Measurements from ENCODE around the gene SYT1. TPM values are rescaled to one million over a fixed set of nuclear protein-coding genes. Genes with fewer than 3 reads are reported as not detected.
"Not testable (repeated sequence)": the region's sequence is repeated elsewhere in the genome, so short reads cannot be mapped to it uniquely, and the experiment has no call there.

SYT1 gene
- total RNA-seq, 1 donor from 2014 or later: 2.1 TPM

DNA sequence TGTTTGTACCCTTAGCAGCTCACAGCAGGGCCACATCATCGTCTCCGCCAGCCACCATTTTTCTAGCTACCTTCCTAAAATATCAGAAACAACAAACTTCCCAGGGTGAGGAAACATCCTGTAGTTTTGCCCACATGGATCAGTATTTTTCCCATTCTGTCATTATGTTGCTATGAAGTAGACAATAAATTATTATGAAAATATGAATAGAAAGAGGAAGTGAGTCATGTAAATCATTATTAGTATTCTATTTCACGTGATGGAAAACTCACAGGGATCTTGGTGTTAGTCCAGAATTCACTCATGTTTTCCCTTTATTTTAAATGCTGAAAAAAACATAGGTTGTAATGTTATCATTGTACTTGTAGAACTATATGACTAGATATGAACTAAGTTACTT lies 319.4 kb downstream of the SYT1 start:
- Histone ChIP-seq H3K4me3 (ENCODE audit: low read length in 3 of 3) (no peak overlapping the region), H3K4me1 (ENCODE audit: control insufficient read depth in 3 of 3, insufficient read depth in 3 of 3, low read length in 3 of 3) (peaks cover 0 to 2% (median 0%) of the 10 kb centered on the region in 3 donors), H3K9ac (ENCODE audit: low read depth in 1 of 3, low read length in 3 of 3) (no peak overlapping the region), H3K36me3 (ENCODE audit: control insufficient read depth in 3 of 3, insufficient read depth in 3 of 3, low read length in 3 of 3) (no peaks in the 10 kb centered on the region), H3K27ac (ENCODE audit: low read depth, low read length) (no peak overlapping the region), H3K9me3 (ENCODE audit: control insufficient read depth in 3 of 3, low read length in 3 of 3) (no peaks in the 10 kb centered on the region), H3K27me3 (ENCODE audit: control insufficient read depth in 3 of 3, insufficient read depth in 3 of 3, low read length in 3 of 3) (no peaks in the 10 kb centered on the region)

DNA sequence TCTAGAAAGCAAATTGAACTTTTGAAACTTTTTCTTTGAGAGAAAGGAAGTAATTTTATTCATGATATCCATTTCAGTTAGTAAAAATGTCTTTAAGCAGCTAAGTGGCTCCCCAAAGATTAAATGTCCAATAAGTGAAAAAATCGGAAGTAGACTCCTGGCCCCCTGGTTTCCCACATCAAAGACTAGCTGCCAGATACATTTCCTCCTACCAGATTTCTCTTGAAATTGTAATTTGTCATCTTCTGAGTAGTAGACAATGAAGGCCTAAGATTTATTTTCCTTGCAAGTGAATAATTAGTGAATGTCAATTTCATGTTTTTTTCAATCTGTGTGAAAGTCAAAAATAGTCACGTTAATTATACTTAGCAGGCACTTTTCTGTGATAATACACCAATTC lies 321.9 kb downstream of the SYT1 start:
- H3K4me1 ChIP-seq (ENCODE audit: control insufficient read depth in 3 of 3, insufficient read depth in 3 of 3, low read length in 3 of 3): peaks cover 0 to 2% (median 0%) of the 10 kb centered on the region in 3 donors
- H3K27me3 ChIP-seq (ENCODE audit: control insufficient read depth in 3 of 3, insufficient read depth in 3 of 3, low read length in 3 of 3): no peaks in the 10 kb centered on the region
- H3K9ac ChIP-seq (ENCODE audit: low read depth in 1 of 3, low read length in 3 of 3): no peak overlapping the region
- no peaks in the 10 kb centered on the region for H3K9me3 ChIP-seq (ENCODE audit: control insufficient read depth in 3 of 3, low read length in 3 of 3)
- H3K4me3 ChIP-seq (ENCODE audit: low read length in 3 of 3): no peak overlapping the region
- no peak overlapping the region for H3K27ac ChIP-seq (ENCODE audit: low read depth, low read length)
- H3K36me3 ChIP-seq (ENCODE audit: control insufficient read depth in 3 of 3, insufficient read depth in 3 of 3, low read length in 3 of 3): no peaks in the 10 kb centered on the region

DNA sequence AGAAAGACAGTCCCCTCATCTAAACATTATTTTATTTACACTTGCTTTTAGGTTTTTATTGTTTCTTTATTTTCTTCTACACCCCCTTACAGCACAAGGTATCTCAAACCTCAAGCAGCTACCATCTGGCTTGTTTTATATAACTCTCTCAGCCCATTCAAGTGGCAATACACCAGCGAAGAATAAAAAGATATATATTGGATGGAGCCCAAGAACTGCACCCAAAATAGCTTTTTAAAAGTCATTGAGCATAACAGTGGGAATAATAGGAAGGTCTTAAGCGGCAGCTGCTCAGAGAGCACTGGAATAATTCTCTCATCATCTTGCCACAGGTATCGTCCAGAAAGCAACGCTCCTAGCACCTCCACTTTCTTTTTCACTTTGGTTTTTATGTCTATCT lies 322.5 kb downstream of the SYT1 start:
- H3K27ac ChIP-seq (ENCODE audit: low read depth, low read length): no peak overlapping the region
- H3K36me3 ChIP-seq (ENCODE audit: control insufficient read depth in 3 of 3, insufficient read depth in 3 of 3, low read length in 3 of 3): no peaks in the 10 kb centered on the region
- H3K27me3 ChIP-seq (ENCODE audit: control insufficient read depth in 3 of 3, insufficient read depth in 3 of 3, low read length in 3 of 3): no peaks in the 10 kb centered on the region
- H3K9ac ChIP-seq (ENCODE audit: low read depth in 1 of 3, low read length in 3 of 3): no peak overlapping the region
- H3K4me1 ChIP-seq (ENCODE audit: control insufficient read depth in 3 of 3, insufficient read depth in 3 of 3, low read length in 3 of 3): peaks cover 0 to 2% (median 0%) of the 10 kb centered on the region in 3 donors
- peak overlapping the region in 1 of 3 donors; percentile 32 for H3K4me3 ChIP-seq (ENCODE audit: low read length in 3 of 3)
- H3K9me3 ChIP-seq (ENCODE audit: control insufficient read depth in 3 of 3, low read length in 3 of 3): no peaks in the 10 kb centered on the region

DNA sequence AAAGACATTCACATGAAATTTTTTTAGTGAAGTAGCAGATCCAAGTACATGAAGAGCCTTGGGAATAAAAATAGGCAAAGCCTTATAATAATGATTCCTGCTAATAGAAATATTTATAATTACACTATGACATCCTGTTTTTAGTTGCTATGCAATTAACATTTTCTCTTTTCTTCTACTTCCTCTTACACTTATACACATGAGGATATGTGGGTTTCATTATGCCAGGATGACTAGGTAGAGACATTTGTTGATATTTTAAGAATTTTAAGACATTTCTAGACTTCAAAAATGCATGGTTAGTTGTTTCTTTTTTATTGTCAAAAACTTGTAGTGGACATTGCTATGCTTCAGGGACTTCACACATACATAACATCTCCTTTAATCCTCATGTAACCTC lies 326.8 kb downstream of the SYT1 start:
- Histone ChIP-seq H3K9me3 (ENCODE audit: control insufficient read depth in 3 of 3, low read length in 3 of 3) (no peaks in the 10 kb centered on the region), H3K36me3 (ENCODE audit: control insufficient read depth in 3 of 3, insufficient read depth in 3 of 3, low read length in 3 of 3) (no peaks in the 10 kb centered on the region), H3K27me3 (ENCODE audit: control insufficient read depth in 3 of 3, insufficient read depth in 3 of 3, low read length in 3 of 3) (no peaks in the 10 kb centered on the region), H3K27ac (ENCODE audit: low read depth, low read length) (no peak overlapping the region), H3K9ac (ENCODE audit: low read depth in 1 of 3, low read length in 3 of 3) (no peak overlapping the region), H3K4me3 (ENCODE audit: low read length in 3 of 3) (no peak overlapping the region), H3K4me1 (ENCODE audit: control insufficient read depth in 3 of 3, insufficient read depth in 3 of 3, low read length in 3 of 3) (no peaks in the 10 kb centered on the region)

DNA sequence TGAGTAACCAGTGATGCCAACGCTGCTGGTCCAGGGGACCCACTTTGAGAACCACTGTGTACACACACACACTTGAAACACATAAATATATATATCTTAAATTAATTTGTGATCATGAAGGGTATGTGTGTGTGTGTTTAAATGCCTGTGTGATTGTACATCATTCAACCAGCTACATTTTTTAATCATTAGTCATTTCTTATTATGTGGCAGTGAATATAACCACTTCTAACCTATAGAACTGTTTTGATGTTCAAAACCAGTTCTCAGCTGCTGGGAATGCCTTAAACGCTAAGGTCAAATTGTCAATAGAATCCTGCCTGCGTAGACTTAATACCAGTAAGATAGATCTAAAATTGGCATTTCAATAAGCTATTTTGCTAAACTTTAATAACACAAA lies 330.0 kb downstream of the SYT1 start:
- Histone ChIP-seq H3K4me3 (ENCODE audit: low read length in 3 of 3) (no peak overlapping the region), H3K4me1 (ENCODE audit: control insufficient read depth in 3 of 3, insufficient read depth in 3 of 3, low read length in 3 of 3) (no peaks in the 10 kb centered on the region), H3K9ac (ENCODE audit: low read depth in 1 of 3, low read length in 3 of 3) (no peak overlapping the region)

DNA sequence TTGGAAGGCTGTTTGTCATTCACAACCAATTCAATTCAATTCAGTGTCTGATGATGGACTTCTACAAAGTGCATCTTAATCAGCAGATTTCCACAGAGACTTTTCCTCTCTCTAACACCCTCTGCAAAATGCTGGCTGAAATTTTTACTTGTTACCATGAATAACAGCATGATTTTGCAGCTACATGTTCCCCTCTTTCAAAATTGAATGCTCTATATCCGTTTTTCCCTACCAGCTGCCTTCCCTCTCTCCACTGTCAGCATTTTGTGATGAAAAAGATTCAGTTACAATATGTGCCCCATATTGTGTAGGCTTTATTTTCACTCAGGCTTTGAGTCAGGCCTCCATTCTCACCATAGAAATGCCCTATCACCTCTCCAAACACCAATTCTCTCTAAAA lies 334.6 kb downstream of the SYT1 start:
- Histone ChIP-seq H3K4me1 (ENCODE audit: control insufficient read depth in 3 of 3, insufficient read depth in 3 of 3, low read length in 3 of 3) (no peaks in the 10 kb centered on the region), H3K9me3 (ENCODE audit: control insufficient read depth in 3 of 3, low read length in 3 of 3) (no peaks in the 10 kb centered on the region), H3K36me3 (ENCODE audit: control insufficient read depth in 3 of 3, insufficient read depth in 3 of 3, low read length in 3 of 3) (no peaks in the 10 kb centered on the region), H3K9ac (ENCODE audit: low read depth in 1 of 3, low read length in 3 of 3) (no peak overlapping the region), H3K4me3 (ENCODE audit: low read length in 3 of 3) (no peak overlapping the region), H3K27ac (ENCODE audit: low read depth, low read length) (no peak overlapping the region), H3K27me3 (ENCODE audit: control insufficient read depth in 3 of 3, insufficient read depth in 3 of 3, low read length in 3 of 3) (no peaks in the 10 kb centered on the region)

More for the DNA sequence above, 330.0 kb downstream of the SYT1 start:
- Histone ChIP-seq H3K27ac (ENCODE audit: low read depth, low read length) (no peak overlapping the region), H3K9me3 (ENCODE audit: control insufficient read depth in 3 of 3, low read length in 3 of 3) (no peaks in the 10 kb centered on the region), H3K36me3 (ENCODE audit: control insufficient read depth in 3 of 3, insufficient read depth in 3 of 3, low read length in 3 of 3) (no peaks in the 10 kb centered on the region), H3K27me3 (ENCODE audit: control insufficient read depth in 3 of 3, insufficient read depth in 3 of 3, low read length in 3 of 3) (no peaks in the 10 kb centered on the region)

DNA sequence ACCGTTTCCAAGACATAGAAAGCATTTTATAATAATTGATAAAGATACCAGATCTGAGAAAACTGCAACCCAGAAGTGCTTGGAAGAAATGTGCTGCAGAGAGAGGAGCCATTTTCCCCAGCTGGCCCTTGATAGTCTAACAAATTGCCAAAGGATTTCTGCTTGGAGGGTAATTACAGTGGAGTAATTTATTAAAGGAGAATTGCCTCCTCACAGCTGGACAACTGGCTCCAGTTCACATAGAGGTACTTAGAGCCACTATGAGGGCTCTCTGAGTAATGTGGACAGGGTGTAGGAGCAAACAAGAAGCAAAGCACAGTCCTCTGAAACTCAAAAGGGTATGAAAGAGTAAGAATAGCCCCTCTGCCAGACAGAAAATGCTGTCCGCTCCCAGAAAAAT lies 335.6 kb downstream of the SYT1 start:
- H3K4me3 ChIP-seq (ENCODE audit: low read length in 3 of 3): no peak overlapping the region
- no peaks in the 10 kb centered on the region for H3K27me3 ChIP-seq (ENCODE audit: control insufficient read depth in 3 of 3, insufficient read depth in 3 of 3, low read length in 3 of 3)
- no peak overlapping the region for H3K9ac ChIP-seq (ENCODE audit: low read depth in 1 of 3, low read length in 3 of 3)
- no peaks in the 10 kb centered on the region for H3K9me3 ChIP-seq (ENCODE audit: control insufficient read depth in 3 of 3, low read length in 3 of 3)
- H3K36me3 ChIP-seq (ENCODE audit: control insufficient read depth in 3 of 3, insufficient read depth in 3 of 3, low read length in 3 of 3): no peaks in the 10 kb centered on the region
- no peaks in the 10 kb centered on the region for H3K4me1 ChIP-seq (ENCODE audit: control insufficient read depth in 3 of 3, insufficient read depth in 3 of 3, low read length in 3 of 3)
- H3K27ac ChIP-seq (ENCODE audit: low read depth, low read length): no peak overlapping the region

DNA sequence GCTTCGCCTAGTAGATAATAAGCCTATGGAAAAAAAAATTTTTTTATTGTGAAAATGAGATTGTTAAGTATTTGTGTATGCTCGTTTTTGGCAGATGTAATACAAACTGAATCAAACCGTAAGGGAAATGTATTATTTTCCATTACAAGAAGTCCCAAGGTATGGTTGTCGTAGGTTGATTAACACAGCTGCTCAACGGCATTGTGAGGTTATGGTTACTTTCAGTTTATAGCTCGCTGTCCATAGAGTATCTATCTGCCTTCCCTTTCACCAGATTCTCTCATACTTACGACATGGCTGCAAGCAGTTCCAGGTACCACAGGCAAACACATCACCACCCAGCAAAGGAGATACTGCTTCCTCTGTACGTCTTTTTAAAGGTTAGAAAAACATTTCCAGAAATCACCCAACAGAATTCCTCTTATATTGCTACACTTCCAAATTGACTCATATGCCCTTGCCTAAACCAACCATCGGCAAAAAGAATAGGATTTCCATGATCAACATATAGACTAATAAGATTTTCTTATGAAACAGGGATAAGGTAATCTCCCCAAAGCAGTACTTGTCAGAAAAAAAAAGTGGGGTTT lies 338.6 kb downstream of the SYT1 start:
- H3K4me3 ChIP-seq (ENCODE audit: low read length in 3 of 3): no peak overlapping the region
- H3K27me3 ChIP-seq (ENCODE audit: control insufficient read depth in 3 of 3, insufficient read depth in 3 of 3, low read length in 3 of 3): no peaks in the 10 kb centered on the region

DNA sequence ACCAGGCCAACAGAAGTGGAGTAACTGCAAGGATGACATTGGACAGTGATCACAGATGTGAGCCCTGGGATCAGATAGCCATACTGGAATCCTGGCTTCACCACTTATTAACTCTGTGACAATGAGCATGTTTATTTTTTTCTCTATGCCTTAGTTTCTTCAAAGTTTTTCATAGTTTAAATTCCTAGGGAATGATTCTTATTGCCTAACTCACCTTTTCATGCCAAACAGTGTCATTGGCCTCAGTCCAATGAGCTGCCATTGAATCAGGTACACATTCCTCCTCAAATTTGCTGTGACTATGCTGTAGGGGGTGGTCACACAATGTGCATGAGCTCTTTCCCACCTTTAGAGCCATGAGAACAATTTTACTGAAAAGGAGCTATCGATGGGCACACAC lies 342.3 kb downstream of the SYT1 start:
- Histone ChIP-seq H3K4me1 (ENCODE audit: control insufficient read depth in 3 of 3, insufficient read depth in 3 of 3, low read length in 3 of 3) (no peaks in the 10 kb centered on the region), H3K9ac (ENCODE audit: low read depth in 1 of 3, low read length in 3 of 3) (no peak overlapping the region), H3K4me3 (ENCODE audit: low read length in 3 of 3) (no peak overlapping the region), H3K27ac (ENCODE audit: low read depth, low read length) (no peak overlapping the region), H3K27me3 (ENCODE audit: control insufficient read depth in 3 of 3, insufficient read depth in 3 of 3, low read length in 3 of 3) (no peaks in the 10 kb centered on the region), H3K36me3 (ENCODE audit: control insufficient read depth in 3 of 3, insufficient read depth in 3 of 3, low read length in 3 of 3) (no peaks in the 10 kb centered on the region), H3K9me3 (ENCODE audit: control insufficient read depth in 3 of 3, low read length in 3 of 3) (no peaks in the 10 kb centered on the region)

More for the DNA sequence above, 338.6 kb downstream of the SYT1 start:
- Histone ChIP-seq H3K9me3 (ENCODE audit: control insufficient read depth in 3 of 3, low read length in 3 of 3) (no peaks in the 10 kb centered on the region), H3K27ac (ENCODE audit: low read depth, low read length) (no peak overlapping the region), H3K36me3 (ENCODE audit: control insufficient read depth in 3 of 3, insufficient read depth in 3 of 3, low read length in 3 of 3) (no peaks in the 10 kb centered on the region), H3K9ac (ENCODE audit: low read depth in 1 of 3, low read length in 3 of 3) (no peak overlapping the region), H3K4me1 (ENCODE audit: control insufficient read depth in 3 of 3, insufficient read depth in 3 of 3, low read length in 3 of 3) (no peaks in the 10 kb centered on the region)

DNA sequence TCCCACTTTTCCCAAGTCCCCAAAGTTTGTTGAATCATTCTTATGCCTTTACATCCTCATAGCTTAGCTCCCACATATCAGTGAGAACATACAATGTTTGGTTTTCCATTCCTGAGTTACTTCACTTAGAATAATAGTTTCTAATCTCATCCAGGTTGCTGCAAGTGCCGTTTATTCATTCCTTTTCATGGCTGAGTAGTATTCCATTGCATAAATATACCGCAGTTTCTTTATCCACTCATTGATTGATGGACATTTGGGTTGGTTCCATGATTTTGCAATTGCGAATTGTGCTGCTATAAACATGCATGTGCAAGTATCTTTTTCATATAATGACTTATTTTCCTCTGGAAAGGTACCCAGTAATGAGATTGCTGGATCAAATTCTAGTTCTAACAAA lies 345.8 kb downstream of the SYT1 start:
- not testable (repeated sequence) for H3K27ac ChIP-seq (ENCODE audit: low read depth, low read length); H3K36me3 ChIP-seq (ENCODE audit: control insufficient read depth in 3 of 3, insufficient read depth in 3 of 3, low read length in 3 of 3); H3K9ac ChIP-seq (ENCODE audit: low read depth in 1 of 3, low read length in 3 of 3); H3K4me1 ChIP-seq (ENCODE audit: control insufficient read depth in 3 of 3, insufficient read depth in 3 of 3, low read length in 3 of 3); H3K4me3 ChIP-seq (ENCODE audit: low read length in 3 of 3); H3K9me3 ChIP-seq (ENCODE audit: control insufficient read depth in 3 of 3, low read length in 3 of 3); H3K27me3 ChIP-seq (ENCODE audit: control insufficient read depth in 3 of 3, insufficient read depth in 3 of 3, low read length in 3 of 3)

DNA sequence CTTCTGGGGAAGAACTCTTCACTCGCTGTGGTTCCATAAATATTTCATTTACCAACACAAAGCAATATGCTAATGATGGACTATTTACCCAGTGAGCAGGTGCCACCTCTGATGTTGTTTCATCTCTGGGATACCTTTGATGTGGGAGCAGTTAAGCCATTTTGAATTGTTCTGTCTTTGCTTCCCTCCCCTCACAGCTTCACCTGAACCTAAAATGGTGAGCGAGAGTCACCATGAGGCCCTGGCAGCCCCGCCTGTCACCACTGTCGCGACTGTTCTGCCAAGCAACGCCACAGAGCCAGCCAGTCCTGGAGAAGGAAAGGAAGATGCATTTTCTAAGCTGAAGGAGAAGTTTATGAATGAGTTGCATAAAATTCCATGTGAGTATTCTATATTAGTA lies 352.7 kb downstream of the SYT1 start:
- no peaks in the 10 kb centered on the region for H3K27me3 ChIP-seq (ENCODE audit: control insufficient read depth in 3 of 3, insufficient read depth in 3 of 3, low read length in 3 of 3)
- no peaks in the 10 kb centered on the region for H3K4me1 ChIP-seq (ENCODE audit: control insufficient read depth in 3 of 3, insufficient read depth in 3 of 3, low read length in 3 of 3)
- no peak overlapping the region for H3K27ac ChIP-seq (ENCODE audit: low read depth, low read length)
- H3K9ac ChIP-seq (ENCODE audit: low read depth in 1 of 3, low read length in 3 of 3): no peak overlapping the region
- no peaks in the 10 kb centered on the region for H3K9me3 ChIP-seq (ENCODE audit: control insufficient read depth in 3 of 3, low read length in 3 of 3)
- no peaks in the 10 kb centered on the region for H3K36me3 ChIP-seq (ENCODE audit: control insufficient read depth in 3 of 3, insufficient read depth in 3 of 3, low read length in 3 of 3)
- H3K4me3 ChIP-seq (ENCODE audit: low read length in 3 of 3): no peak overlapping the region
